Fibroblast of lung (primary cell): ENCODE results near the gene OSMR. TPM values are rescaled to one million over a fixed set of nuclear protein-coding genes. Genes with fewer than 3 reads are reported as not detected.
A peak's percentile ranks its signal among the peaks of the same experiment; 100 is the strongest.

Experiments
- DNase-seq, 2 donors: peaks; one replicate each; pipeline versions ENCODE4 v3.0.0 to v3.0.0-alpha.2; 2010; ENCODE audit warnings: low read depth in 2 of 2
- H2AFZ ChIP-seq: 2 replicates; pipeline ENCODE4 v1.5.1; 2012; ENCODE audit warnings: low read length, control low read depth, inconsistent platforms
- H3K27ac ChIP-seq: 2 replicates; pipeline ENCODE4 v1.5.1; 2011; ENCODE audit warnings: low read length, control low read depth; ENCODE audit not compliant: insufficient read depth
- H3K27me3 ChIP-seq: 2 replicates; pipeline ENCODE4 v1.5.1; 2011; ENCODE audit warnings: mild to moderate bottlenecking, low read length; ENCODE audit not compliant: control insufficient read depth, insufficient read depth
- H3K36me3 ChIP-seq: 2 replicates; pipeline ENCODE4 v1.5.1; 2011; ENCODE audit warnings: low read length; ENCODE audit not compliant: control insufficient read depth, insufficient read depth
- H3K4me1 ChIP-seq: 2 replicates; pipeline ENCODE4 v1.5.1; 2011; ENCODE audit warnings: low read length; ENCODE audit not compliant: control insufficient read depth, insufficient read depth; ENCODE audit errors: extremely low read depth
- H3K4me2 ChIP-seq: 2 replicates; pipeline ENCODE4 v1.5.1; 2011; ENCODE audit warnings: low read length, control low read depth; ENCODE audit not compliant: insufficient read depth; ENCODE audit errors: extremely low read depth
- H3K4me3 ChIP-seq, 4 experiments: fragments of 200-600 bp in 1 of 4; sonication (generic) in 1 of 4; replicated peaks in 1 of 4; 2 replicates each; pipeline ENCODE4 v1.5.1; 2011 to 2016; ENCODE audit warnings: low read length in 4 of 4, low read depth in 3 of 4, mild to moderate bottlenecking in 3 of 4, control low read depth in 2 of 4, inconsistent platforms in 1 of 4, mixed read lengths in 1 of 4; ENCODE audit not compliant: insufficient read depth in 1 of 4; ENCODE audit errors: control extremely low read depth in 1 of 4
- H3K79me2 ChIP-seq: 2 replicates; pipeline ENCODE4 v1.5.1; 2012; ENCODE audit warnings: mild to moderate bottlenecking, low read length, inconsistent platforms; ENCODE audit not compliant: control insufficient read depth, insufficient read depth
- H3K9ac ChIP-seq: 2 replicates; pipeline ENCODE4 v1.5.1; 2011; ENCODE audit warnings: mild to moderate bottlenecking, low read length, control low read depth; ENCODE audit not compliant: insufficient read depth
- H3K9me3 ChIP-seq: 2 replicates; pipeline ENCODE4 v1.5.1; 2012; ENCODE audit warnings: low read depth, low read length; ENCODE audit not compliant: control insufficient read depth, insufficient read depth
- H4K20me1 ChIP-seq: 2 replicates; pipeline ENCODE4 v1.5.1; 2011; ENCODE audit warnings: low read length; ENCODE audit not compliant: control insufficient read depth, insufficient read depth; ENCODE audit errors: extremely low read depth
- EZH2 ChIP-seq: IDR thresholded peaks from 2 replicates; pipeline ENCODE4 v1.5.1; 2012; ENCODE audit warnings: low read length, control low read depth, mild to moderate bottlenecking; ENCODE audit errors: missing control alignments
- polyA plus RNA-seq, 2 donors: library from polyadenylated mRNA; depleted of rRNA in 1 of 2; stranded (reverse) in 1 of 2; unstranded in 1 of 2; fragments of >200 nt; gene quantifications; 2 replicates each; pipeline ENCODE4 v1.2.1, GENCODE V29; 2011 to 2012; ENCODE audit warnings: missing spikeins in 1 of 2
- total RNA-seq: library from RNA; depleted of rRNA; stranded (reverse); fragments of >200 nt; gene quantifications from 2 replicates; pipeline ENCODE4 v1.2.1, GENCODE V29; 2014
- TF ChIP-seq, protein P1 (sequence below), 2 donors: IDR thresholded peaks in 1 of 2; conservative IDR thresholded peaks in 1 of 2; 1 replicate in 1 of 2; 2 replicates in 1 of 2; pipeline ENCODE4 v1.5.1; 2011 to 2012; ENCODE audit warnings: low read length in 2 of 2, control low read depth in 1 of 2, inconsistent platforms in 1 of 2, low read depth in 1 of 2, mild to moderate bottlenecking in 1 of 2

OSMR gene
- total and polyA plus RNA-seq, 2 donors (not counting 1 experiment from before 2014, with no cell fraction given) = 102 to 189 TPM

- no peak overlapping the region for H3K4me2 ChIP-seq
- H4K20me1 ChIP-seq = no peaks in the 10 kb centered on the region
- H3K27ac ChIP-seq = no peak overlapping the region
- no peaks in the 10 kb centered on the region for H3K36me3 ChIP-seq
- DNase-seq = no peak
- no peak for TF ChIP-seq EZH2
- TF ChIP-seq, protein P1, sequence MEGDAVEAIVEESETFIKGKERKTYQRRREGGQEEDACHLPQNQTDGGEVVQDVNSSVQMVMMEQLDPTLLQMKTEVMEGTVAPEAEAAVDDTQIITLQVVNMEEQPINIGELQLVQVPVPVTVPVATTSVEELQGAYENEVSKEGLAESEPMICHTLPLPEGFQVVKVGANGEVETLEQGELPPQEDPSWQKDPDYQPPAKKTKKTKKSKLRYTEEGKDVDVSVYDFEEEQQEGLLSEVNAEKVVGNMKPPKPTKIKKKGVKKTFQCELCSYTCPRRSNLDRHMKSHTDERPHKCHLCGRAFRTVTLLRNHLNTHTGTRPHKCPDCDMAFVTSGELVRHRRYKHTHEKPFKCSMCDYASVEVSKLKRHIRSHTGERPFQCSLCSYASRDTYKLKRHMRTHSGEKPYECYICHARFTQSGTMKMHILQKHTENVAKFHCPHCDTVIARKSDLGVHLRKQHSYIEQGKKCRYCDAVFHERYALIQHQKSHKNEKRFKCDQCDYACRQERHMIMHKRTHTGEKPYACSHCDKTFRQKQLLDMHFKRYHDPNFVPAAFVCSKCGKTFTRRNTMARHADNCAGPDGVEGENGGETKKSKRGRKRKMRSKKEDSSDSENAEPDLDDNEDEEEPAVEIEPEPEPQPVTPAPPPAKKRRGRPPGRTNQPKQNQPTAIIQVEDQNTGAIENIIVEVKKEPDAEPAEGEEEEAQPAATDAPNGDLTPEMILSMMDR (conservative IDR thresholded peaks at IDR 0.05 in 1 of 2, IDR thresholded peaks at IDR 0.05 in 1 of 2; ENCODE audit: low read depth in 1 of 2, low read length in 2 of 2) = no peak
- H3K4me1 ChIP-seq = peaks cover 18% of the 10 kb centered on the region
- H3K79me2 ChIP-seq = no peaks in the 10 kb centered on the region
- H3K27me3 ChIP-seq = no peaks in the 10 kb centered on the region
- no peak overlapping the region for H3K9ac ChIP-seq
- no peak overlapping the region for H2AFZ ChIP-seq
- no peaks in the 10 kb centered on the region for H3K9me3 ChIP-seq
- no peak overlapping the region for H3K4me3 ChIP-seq
Measured at GRCh38 chr5:38803246-38803645, 42.6 kb upstream of the OSMR start.

- no peaks in the 10 kb centered on the region for H3K79me2 ChIP-seq
- H3K36me3 ChIP-seq = no peaks in the 10 kb centered on the region
- no peaks in the 10 kb centered on the region for H4K20me1 ChIP-seq
- H3K27ac ChIP-seq = peak overlapping the region; percentile 76
- no peaks in the 10 kb centered on the region for H3K9me3 ChIP-seq
- H3K4me3 ChIP-seq = no peak overlapping the region
- no peak overlapping the region for H2AFZ ChIP-seq
- no peak overlapping the region for H3K9ac ChIP-seq
- DNase-seq = peak; percentile 98 to 99
- H3K27me3 ChIP-seq = no peaks in the 10 kb centered on the region
- peak overlapping the region; percentile 74 for H3K4me2 ChIP-seq
- H3K4me1 ChIP-seq = peaks cover 32% of the 10 kb centered on the region
- TF ChIP-seq EZH2 = no peak
- TF ChIP-seq, protein P1 (conservative IDR thresholded peaks at IDR 0.05 in 1 of 2, IDR thresholded peaks at IDR 0.05 in 1 of 2; ENCODE audit: low read depth in 1 of 2, low read length in 2 of 2) = no peak
Measured at GRCh38 chr5:38806775-38807258, 39.0 kb upstream of the OSMR start.

DNA sequence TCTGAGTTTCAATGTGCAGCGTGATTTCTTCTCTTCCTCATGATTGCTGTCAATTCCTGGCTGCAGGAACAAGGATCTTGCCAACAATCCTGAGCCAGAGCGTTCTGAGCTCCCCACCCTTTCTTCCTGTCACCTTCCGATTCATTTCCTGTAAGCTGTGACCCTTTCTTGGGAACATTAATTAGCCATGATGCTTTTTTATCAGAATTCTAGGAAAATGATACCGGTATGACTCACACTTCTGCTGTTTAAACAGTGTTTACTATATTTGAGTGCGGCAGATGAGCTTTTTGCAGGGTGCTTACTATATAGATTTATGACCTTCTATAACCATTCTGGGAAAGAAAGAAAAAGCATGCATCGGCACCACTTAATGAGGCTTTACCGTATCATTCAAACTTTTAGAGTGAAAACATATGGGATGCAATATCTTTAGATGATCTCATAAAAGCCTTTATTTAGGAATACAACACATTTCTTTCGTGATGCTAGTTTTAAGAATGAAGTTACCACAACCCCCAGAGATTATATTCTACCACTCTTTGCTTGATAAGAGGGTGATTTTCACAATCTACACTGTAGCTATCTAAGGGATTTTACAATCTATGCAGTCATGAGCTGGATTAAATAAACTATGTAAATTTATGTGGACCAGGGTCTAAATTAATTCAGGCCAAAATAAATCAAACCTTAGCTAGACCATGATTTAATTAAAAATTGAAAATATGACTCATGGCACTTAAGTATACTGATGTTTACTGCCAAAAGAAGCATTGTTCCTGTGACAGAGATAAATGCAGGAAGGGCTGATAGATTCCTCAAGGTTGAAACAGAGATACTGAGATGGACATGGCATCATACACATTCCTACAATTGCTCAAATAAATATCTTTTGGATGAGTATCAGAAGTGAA, 38.0 kb upstream of the OSMR start:
- Histone ChIP-seq H2AFZ (no peak overlapping the region), H3K4me1 (peaks cover 32% of the 10 kb centered on the region), H3K4me2 (peak overlapping the region; percentile 68), H3K9ac (no peak overlapping the region), H3K79me2 (no peaks in the 10 kb centered on the region), H3K9me3 (no peaks in the 10 kb centered on the region), H3K36me3 (no peaks in the 10 kb centered on the region), H3K4me3 (no peak overlapping the region), H3K27ac (peak overlapping the region; percentile 76), H4K20me1 (no peaks in the 10 kb centered on the region), H3K27me3 (no peaks in the 10 kb centered on the region)
- DNase-seq = peak; percentile 79 to 90
- TF ChIP-seq, protein P1 (conservative IDR thresholded peaks at IDR 0.05 in 1 of 2, IDR thresholded peaks at IDR 0.05 in 1 of 2; ENCODE audit: low read depth in 1 of 2, low read length in 2 of 2) = no peak
- TF ChIP-seq EZH2 = no peak
